GM21528 (cell line): Measurements from ENCODE around the gene GID8.

Experiments used
- ATAC-seq: cut with Tn5 transposase; IDR thresholded peaks from one replicate; pipeline ENCODE4 v1.9.1; 2021; ENCODE audit warnings: mild to moderate bottlenecking, moderate library complexity; ENCODE audit not compliant: unreplicated experiment, low FRiP score

GID8 gene

DNA sequence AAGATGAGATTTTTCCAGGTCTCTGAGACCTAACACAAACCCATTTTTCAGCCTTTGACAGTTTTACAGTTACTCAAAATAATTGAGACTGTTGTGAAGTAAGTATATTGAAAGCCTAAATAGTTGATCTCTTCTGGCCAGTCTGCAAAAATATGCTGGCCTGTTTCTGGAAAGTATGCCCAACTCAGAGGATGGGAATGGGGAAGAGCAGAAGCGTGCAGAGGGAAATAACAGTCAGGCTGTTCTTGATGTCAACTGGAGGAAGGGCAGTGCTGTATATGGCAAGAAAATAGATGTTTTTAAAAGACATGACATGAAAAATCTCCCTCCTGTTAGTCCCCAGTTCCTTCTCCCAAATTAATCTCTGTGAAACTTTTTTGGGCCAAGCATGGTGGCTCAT, 3.8 kb downstream of the GID8 start:
- ATAC-seq, result no peak

DNA sequence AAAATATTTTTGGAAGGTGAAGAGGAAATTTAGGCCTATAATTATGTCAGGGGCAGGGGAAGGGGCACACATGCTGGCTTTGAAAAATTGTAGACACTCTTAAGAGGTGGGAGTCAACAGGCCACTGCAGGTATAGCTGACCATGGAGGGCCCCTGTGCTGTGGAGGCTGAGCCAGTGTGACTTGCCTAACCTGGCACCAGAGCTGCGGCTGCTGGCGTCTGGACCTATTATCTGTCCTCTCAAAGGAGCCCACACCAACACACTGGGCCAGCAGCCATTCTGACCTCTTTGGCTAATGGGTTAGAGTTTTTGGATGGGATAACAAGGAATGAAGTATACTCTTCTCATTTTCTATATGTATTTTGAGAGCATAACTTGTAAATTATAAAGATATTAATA, 4.5 kb downstream of the GID8 start:
- no peak for ATAC-seq

DNA sequence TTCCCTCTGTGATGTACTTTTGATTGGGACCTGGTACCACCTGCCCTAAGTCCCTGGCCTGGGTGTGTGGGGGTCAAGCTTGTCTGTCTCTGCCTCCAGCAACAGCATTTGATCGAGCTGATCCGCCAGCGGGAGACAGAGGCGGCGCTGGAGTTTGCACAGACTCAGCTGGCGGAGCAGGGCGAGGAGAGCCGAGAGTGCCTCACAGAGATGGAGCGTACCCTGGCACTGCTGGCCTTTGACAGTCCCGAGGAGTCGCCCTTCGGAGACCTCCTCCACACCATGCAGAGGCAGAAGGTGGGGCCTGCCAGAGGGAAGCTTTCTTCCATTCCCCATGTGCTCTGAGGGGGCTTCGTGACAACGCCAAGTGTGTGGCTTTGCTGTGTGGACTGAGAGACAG, 5.4 kb downstream of the GID8 start:
- ATAC-seq, result no peak

DNA sequence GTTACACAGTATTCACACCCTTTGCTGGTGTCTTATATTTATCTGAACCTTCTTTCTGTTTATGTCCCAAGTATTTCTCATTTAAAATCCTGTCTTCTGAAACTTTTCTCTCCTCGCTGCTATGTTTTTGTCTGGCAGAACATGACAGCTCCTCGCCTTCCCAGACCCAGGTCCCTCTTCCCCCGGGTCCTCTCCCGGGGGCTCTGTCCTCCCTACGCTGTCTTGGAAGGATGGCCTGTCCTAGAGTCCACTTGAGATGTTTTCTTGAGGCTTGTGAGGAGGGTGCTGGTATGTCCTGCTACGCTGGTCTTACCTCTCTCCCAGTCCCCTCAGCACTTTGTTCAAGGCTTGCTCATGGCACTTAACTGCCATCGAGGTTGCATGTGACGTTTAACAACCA, 6.2 kb downstream of the GID8 start:
- no peak for ATAC-seq

DNA sequence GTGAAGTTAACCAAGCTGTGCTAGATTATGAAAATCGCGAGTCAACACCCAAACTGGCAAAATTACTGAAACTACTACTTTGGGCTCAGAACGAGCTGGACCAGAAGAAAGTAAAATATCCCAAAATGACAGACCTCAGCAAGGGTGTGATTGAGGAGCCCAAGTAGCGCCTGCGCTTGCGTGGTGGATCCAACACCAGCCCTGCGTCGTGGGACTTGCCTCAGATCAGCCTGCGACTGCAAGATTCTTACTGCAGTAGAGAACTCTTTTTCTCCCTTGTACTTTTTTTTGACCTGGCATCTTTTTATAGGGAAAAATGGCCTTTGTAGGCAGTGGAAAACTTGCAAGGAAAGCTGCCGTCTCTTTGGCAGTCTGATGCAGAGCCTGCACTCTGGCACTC, 6.8 kb downstream of the GID8 start:
- ATAC-seq, result no peak

DNA sequence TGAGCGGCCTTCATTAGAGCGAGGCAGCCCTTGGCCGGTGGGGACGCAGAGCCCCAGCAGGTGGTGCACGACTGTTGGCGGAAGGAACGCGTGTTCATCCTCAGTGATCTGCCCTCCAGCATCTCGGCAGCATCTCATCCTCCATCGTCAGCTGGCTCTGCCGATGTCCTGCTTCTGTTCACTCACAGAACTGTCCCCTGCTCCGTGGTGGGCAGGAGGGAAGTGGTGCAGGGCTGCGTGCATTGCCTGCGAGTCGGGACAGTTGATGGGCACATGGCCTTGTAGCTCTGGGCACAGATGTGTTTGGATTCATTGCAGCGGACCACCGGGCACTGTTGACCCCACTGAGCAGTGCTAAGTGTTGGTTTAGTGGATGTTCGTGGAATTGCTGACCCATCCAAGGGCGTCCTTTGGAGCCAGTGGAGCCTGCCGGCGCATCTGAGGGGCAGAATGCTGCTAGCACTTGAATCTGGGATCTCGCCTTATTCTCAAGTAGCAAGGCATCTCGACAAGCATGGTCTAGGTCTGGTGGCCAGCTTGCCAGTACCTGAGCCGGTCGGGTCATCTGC, 7.9 kb downstream of the GID8 start:
- ATAC-seq, result no peak

DNA sequence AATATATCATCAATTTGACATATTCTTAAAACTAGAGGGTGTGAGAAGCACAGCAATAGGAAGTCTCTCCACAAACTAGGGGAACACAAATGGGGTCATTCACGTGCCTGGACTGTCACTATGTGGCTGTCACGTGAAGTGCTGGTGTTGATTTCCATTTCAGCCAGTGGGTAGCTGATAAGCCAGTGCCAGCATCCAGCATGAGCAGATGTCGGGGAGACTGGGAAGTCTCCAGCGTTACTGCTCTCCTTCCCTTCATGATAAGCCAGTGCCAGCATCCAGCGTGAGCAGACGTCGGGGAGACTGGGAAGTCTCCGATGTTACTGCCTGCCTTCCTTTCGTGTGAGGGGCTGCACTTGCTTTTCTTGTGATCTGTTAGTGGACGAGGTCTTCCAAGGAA, 9.0 kb downstream of the GID8 start:
- no peak for ATAC-seq

DNA sequence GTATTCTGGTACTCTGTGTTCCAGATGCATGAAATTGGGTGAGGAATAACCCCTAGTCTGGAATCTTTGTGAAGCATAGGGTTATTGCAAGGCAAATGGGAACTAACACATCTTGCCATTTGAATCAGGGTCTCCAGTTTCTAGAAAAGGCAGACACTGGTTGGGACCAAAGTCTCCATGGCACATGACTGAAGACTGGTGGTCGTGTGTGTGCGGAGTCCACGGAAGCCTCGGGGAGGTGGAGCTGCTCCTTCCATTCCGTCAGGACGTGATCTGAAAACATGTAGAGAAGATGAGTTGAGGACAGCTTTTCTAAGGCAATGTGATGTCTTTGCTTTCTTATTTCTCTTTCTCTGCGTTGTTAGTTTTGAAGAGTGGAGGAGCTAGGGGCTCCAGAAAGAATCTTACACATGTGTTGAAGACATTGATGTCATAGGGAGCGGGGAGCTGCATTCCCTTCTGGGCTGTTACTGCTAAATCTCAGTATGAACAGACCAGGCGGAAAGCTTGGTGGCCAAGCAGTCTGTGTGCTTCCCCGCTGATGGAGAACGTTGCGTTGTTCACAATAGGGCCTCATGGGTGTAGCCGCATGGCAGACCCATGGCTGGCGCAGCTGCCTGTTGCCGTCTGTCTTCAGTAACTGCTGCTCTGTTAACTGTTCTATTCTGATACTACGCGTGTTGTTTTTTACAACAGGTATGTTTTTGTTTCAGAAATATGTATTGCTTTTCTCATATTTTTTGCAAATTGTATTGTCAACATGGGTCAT, 9.8 kb downstream of the GID8 start:
- no peak for ATAC-seq

DNA sequence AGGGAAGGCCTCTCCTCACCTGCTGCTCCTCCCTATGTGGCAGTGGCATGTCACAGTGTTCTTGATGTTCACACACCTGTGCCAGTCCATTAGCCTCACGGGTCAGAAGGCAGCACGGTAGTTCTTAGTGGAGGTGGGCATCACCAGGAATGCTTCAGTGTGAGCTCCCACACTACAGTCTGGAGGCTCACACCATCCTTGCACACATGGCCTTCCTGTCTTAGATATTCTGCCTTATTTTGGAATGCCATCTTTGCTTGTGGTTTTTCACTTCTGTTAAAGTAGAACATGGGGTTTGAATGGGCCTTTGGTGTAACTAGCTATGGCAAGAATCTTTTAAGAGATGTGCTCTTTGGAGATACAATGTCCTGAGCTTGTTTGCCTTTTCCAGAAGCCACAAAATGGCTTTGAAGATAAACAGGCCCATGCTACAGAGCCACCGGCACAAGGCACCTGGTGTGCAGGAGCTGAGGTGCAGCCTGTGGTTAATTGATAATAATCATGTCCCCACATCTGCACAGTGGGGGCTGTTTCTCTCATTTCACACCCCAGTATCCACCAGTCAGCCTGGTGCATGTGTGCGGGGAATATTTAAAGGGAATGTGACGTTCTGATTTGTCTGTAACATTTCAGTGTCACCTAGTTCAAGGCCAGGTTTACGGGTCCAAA, 11.3 kb downstream of the GID8 start:
- ATAC-seq, result no peak

DNA sequence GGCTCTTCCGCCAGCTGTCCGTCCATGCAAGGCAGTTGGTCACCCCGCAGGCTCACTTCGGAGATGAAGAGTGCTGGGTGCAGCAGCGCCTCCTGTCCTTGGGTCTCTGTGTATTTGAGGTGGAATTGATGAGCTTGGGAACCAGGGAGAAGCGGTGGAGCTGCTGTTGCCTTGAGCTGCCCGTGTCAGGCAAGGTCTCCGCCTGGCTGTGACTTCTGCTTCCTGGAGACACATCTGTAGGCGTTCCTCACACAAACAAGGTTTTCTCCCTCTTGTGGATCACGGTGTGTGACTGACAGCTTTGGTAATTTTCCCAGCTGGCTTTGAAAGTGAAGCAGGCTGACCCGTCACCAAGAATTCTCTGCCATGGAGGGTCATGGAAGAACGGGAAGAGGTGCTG, 12.0 kb downstream of the GID8 start:
- no peak for ATAC-seq

DNA sequence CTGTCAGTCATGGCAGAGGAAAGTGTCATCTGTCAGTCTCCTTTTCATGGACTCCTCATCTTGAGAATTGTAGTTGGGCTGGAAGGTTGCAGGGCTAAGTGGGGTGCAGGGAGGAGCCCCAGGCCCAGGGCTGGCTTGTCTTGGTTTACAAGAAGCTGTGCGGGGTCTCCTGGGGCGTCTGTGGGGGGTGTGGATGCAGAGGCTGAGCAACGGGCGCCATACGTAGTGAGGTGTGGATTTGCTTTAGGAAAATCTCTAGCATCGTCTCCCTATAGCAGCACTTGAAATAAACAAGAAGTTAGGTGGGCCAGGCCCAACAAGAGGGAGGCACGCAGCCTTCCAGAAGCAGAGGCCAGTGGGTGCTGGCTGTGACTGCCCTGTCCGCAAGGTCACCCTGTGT, 12.8 kb downstream of the GID8 start:
- no peak for ATAC-seq

DNA sequence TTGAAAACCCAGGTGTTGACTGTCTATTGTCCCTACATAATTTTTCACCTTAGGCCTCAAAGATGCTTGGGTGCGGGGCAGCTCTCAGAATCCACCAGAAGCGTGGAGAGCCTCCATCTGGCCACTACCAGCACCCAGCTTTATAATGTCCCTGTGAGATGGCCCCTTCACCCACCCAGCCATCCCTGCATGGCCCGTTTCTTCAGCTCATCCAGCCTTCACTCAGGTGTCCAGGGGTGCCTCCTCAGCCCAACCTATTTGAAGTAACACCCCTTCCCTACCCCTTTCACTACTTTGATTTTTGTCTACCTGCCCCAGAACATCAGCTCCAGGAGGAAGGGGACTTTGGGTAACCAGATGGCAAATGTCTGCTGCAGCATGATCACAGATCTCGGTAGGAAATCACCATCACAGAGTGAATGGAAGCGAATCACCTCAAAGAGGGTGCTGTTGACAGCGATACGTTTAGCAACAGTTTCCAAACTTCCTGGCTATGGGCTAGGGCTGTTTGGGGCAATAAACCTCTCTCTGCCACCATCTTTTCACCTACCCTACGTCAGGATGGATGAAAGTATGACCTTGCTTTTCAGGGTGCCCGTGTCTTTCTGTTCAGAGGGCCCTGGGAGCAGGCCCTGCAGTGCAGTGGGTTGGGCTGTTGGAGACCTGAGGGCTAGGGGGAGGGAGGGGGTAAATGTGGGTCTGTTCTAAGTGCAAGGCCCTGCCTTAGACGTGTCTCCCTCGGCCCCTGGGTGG, 13.4 kb downstream of the GID8 start:
- no peak for ATAC-seq

DNA sequence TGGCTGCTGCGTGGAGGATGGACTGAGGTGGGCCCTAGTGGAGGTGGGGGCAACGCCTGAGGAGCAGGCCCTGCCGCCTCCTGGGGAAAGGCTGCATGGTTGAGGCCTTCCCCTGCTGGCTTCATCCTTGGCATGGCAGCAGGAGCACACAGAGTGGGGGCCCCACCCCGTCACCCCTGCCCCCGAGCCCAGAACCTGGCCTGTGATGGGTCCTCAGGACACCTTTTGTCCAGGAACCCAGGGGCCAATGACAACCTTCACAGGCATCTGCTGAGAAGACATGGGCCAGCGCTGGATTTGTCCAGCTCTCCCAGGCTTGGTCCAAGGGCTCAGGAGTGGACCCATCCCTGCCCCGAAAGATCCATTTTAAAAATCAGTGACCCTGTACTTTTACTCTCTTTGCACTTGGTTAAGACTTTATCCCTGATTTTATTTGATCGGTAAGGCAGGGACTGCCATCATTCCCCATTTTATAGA, 14.0 kb downstream of the GID8 start:
- ATAC-seq, result no peak

DNA sequence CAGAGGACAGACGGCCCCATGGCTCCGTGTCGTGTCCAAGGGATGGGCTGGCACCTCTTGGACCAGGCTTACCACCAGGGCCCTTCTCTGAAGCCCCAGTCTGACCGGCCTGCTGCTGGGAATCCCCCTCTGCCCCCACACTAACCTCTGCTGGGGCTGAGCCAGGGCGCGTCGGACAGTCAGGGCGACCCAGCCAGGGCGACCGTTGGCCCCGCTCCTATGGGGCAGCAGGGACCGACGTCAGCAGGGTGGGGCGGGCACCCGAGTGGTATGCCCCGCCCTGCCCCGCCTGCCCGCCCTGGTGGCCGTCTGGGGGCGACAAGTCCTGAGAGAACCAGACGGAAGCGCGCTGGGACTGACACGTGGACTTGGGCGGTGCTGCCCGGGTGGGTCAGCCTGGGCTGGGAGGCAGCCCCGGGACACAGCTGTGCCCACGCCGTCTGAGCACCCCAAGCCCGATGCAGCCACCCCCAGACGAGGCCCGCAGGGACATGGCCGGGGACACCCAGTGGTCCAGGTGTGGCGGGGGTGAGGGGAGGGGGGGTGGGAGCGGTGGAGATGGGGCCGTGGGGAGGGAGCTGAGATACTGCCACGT, 14.5 kb downstream of the GID8 start, which contains the start of gene SLC17A9:
Gene SLC17A9 (plus strand): TSS at position 337 of the 595 bp plus-strand sequence. CDS start 122 bp downstream, at position 459.
- ATAC-seq, result peak; percentile 45

DNA sequence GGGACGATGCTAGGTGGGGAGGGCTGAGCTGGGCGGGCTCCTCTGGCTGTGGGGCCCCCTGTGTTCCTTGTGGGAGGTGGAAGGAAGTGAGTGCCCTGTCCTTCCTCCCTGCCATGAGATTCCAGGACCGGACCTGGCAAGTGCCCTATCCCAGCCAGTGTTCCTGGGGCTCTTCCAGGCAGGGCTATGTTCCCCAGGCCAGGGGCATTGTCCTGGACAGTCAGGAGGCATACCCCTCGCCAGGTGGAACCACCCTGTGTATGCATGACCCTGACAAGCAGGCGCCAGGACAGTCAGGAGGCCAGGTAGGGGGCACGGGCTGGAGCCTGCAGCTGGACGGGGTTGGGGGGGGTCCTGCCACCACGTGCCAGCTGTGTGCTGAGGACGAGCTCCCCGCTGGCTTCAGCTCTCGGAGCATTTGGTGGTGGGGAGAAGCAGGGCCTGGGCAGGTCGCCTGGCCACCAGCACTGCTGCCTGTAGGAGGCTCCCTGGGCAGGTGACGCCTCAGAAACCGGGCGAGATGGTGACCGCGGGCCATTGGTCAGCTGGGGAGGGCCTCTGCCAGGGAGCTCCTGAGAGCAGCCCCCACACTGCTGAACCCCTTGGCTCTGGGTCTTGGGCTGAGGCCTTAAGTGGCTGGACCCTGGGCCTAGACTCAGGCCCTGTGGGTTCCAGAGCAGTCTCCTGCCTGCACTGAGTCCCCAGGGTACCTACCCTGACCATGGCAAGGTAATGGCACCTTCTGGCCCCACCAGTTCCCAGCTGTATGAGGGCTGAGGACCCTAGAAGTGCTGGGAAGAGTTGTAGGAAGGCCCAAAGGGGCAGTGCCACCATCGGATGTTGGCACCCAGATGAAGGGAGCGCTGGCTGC, 15.3 kb downstream of the GID8 start:
- ATAC-seq, result peak; percentile 2

DNA sequence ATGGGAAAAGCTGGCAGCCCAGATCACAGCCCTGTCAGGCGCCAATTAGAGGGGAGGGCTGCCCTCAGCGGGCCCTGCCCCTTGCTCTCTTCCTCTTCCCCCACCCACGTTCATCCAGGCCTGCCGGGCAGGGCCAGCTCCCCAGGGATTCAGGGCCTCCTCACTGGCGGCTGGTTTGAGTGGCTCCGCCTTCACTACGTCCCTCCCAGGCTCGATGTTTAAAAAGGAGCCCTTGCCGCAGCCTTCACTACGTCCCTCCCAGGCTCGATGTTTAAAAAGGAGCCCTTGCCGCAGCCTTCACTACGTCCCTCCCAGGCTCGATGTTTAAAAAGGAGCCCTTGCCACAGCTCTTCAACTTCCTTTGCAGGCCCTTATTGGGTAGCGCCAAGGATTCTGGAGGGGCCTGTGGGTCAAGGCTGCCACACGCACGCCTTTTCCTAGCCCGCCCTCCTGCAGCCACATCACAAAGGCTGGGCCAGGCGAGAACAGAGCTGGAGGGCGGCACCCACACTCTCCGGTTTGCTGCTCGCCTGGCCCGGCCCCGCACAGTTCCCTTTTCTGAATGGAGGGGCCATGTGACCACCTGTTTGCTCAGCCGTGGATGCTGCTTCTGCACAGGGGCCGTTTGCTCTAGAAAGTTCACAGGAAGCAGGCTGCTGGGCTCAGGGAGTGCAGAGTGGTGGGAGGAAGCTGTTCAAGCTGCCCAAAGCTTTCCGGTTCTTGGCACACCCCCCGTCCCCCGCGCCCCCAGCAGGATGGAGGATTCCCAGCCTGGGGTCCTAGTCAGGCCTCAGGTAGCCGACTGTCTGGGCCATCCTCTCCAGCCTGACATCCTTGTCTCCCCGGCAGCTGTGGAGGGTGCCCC, 16.1 kb downstream of the GID8 start:
- ATAC-seq, result peak; percentile 67

DNA sequence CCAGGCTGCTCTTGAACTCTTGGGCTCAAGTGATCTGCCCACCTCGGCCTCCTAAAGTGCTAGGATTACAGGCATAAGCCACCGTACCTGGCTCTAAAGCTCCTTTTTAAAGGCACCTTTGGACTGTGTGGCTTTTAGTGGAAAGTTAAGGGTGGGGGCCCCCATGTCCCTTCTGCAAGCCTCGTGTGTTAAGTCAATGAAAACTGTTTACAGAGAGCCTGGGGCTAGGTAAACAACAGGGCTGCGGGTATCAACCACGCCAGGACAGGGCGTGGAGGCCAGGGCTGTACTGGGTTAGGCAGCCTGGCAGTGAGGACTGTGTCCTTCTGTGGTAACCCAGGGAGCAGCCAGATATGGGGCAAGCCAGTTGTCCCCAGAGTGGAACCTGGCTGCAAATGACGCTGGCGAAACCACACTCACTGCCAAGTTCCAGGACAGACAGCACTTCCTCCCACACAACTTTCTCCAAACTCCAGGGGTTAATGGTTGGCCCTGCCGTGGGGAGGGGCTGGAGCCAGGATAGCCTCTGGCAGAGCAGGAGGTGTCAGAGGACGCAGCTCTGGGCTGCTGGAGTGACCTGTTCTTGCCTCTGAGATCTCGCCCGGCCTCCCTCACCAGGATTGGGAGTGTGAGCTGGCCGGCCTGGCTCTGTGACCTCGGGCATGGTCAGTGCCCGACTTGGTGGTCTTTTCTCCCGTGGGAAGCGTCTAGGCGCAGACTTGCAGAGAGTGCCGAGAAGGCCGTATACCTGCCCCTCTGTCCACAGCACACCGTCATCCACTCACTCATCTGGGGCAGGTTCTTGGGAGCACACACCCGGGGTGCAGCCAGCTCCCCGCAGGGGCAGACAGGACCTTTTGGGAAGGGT, 17.8 kb downstream of the GID8 start:
- no peak for ATAC-seq
